ENCODE measurements around the gene DNAJC5G.

DNAJC5G gene

GRCh38 chr2:27323596-27324285 lies 48.5 kb downstream of the DNAJC5G start:
- no peak for DNase-seq (ENCODE audit: extremely low spot score)
- ChIA-PET CTCF (no interaction called here), POLR2A (interaction anchor here (0.8 to 2.3 kb wide), 14 partner anchors 8 to 59 kb away, joined by 3 to 17 read pairs (median 6); partner anchors contain the start of genes GTF3C2 and ZNF513)
- TF ChIP-seq NFRKB (IDR thresholded peaks at IDR 0.05), result no peak
- TF ChIP-seq FOXA1 (IDR thresholded peaks at IDR 0.05), result no peak
- TF ChIP-seq BHLHE40 (IDR thresholded peaks at IDR 0.05; ENCODE audit: borderline replicate concordance), result no peak
- TF ChIP-seq SUZ12 (IDR thresholded peaks at IDR 0.05), result no peak
- TF ChIP-seq ARNT (IDR thresholded peaks at IDR 0.05), result no peak
- TF ChIP-seq FOXM1 (IDR thresholded peaks at IDR 0.05; ENCODE audit: borderline replicate concordance), result no peak
- TF ChIP-seq PKNOX1 (IDR thresholded peaks at IDR 0.05), result no peak
- TF ChIP-seq TARDBP (IDR thresholded peaks at IDR 0.05), result no peak
- no peak for TF ChIP-seq SP1 (IDR thresholded peaks at IDR 0.05)
- TF ChIP-seq ZNF384 (IDR thresholded peaks at IDR 0.05), result no peak
- TF ChIP-seq CTBP1 (IDR thresholded peaks at IDR 0.05; ENCODE audit: borderline replicate concordance), result no peak
- TF ChIP-seq FOXK2 (IDR thresholded peaks at IDR 0.05), result no peak
- no peak for TF ChIP-seq HDGF (IDR thresholded peaks at IDR 0.05; ENCODE audit: borderline replicate concordance)
- TF ChIP-seq LEF1 (IDR thresholded peaks at IDR 0.05; ENCODE audit: borderline replicate concordance), result no peak
- TF ChIP-seq ELF4 (IDR thresholded peaks at IDR 0.05), result no peak
- no peak for TF ChIP-seq L3MBTL2 (conservative IDR thresholded peaks at IDR 0.05)

GRCh38 chr2:27324720-27325119 lies 49.5 kb downstream of the DNAJC5G start:
- TF ChIP-seq ARNT (IDR thresholded peaks at IDR 0.05), result no peak
- no peak for TF ChIP-seq SUZ12 (IDR thresholded peaks at IDR 0.05)
- TF ChIP-seq ELF4 (IDR thresholded peaks at IDR 0.05), result no peak
- no peak for TF ChIP-seq HDGF (IDR thresholded peaks at IDR 0.05; ENCODE audit: borderline replicate concordance)
- TF ChIP-seq FOXK2 (IDR thresholded peaks at IDR 0.05), result no peak
- no peak for TF ChIP-seq CTBP1 (IDR thresholded peaks at IDR 0.05; ENCODE audit: borderline replicate concordance)
- no peak for TF ChIP-seq ZNF384 (IDR thresholded peaks at IDR 0.05)
- TF ChIP-seq NFRKB (IDR thresholded peaks at IDR 0.05), result no peak
- TF ChIP-seq SP1 (IDR thresholded peaks at IDR 0.05), result no peak
- no peak for TF ChIP-seq BHLHE40 (IDR thresholded peaks at IDR 0.05; ENCODE audit: borderline replicate concordance)
- TF ChIP-seq L3MBTL2 (conservative IDR thresholded peaks at IDR 0.05), result no peak
- no peak for TF ChIP-seq TARDBP (IDR thresholded peaks at IDR 0.05)
- no peak for DNase-seq (ENCODE audit: extremely low spot score)
- ChIA-PET POLR2A (interaction anchor here (1.3 kb wide), 1 partner anchor 56 kb away, joined by 3 read pairs; the partner anchor contains the start of gene ZNF513), CTCF (no interaction called here)
